Peyer's patch (tissue), 4 donors: Measurements from ENCODE around the gene SPPL3.

Experiments
- POLR2A ChIP-seq, 2 donors: fragments of 450-650 bp; IDR thresholded peaks; one replicate each; pipeline ENCODE4 v1.5.1; 2017; ENCODE audit warnings: antibody characterized with exemption in 2 of 2, mild to moderate bottlenecking in 2 of 2, moderate library complexity in 2 of 2
- TF ChIP-seq, protein P1 (sequence below), 6 experiments: fragments of 450-650 bp in 4 of 6; fragments of 200-600 bp in 2 of 6; sonication (generic) in 1 of 6; IDR thresholded peaks; one replicate each; pipeline ENCODE4 v1.5.1; 2017 to 2019; ENCODE audit warnings: antibody characterized with exemption in 6 of 6, mild to moderate bottlenecking in 3 of 6, moderate library complexity in 1 of 6

DNA sequence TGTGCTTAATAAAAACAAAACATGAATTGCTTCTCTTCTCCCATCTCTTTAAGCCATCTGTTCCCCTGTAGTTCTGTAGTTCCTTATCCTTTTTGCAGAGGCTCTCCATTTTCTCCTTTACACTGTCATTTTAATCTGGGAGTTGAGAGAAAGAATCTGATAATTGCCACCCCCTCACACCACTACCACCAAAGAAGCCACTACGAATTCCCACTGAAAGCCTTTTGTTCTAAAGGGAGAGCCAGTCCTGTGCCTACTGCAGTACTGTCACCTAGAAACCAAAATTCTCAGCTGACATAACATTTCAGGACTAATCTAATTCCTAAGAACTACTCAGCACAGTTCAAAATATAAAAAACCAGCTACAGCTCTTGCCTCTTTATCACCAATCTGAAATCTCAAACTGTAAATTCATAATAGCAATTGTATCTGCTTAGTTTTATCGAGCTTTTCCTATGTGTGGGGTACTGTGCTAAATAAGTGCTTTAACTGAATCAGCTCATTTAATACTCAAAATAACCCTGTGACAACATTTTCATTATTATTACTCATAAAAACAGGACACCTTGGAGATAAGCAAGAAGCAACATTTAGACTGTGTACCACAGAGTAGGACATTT is 72.4 kb downstream of the SPPL3 start:
- no peak for TF ChIP-seq POLR2A (IDR thresholded peaks at IDR 0.05)
- TF ChIP-seq, protein P1, sequence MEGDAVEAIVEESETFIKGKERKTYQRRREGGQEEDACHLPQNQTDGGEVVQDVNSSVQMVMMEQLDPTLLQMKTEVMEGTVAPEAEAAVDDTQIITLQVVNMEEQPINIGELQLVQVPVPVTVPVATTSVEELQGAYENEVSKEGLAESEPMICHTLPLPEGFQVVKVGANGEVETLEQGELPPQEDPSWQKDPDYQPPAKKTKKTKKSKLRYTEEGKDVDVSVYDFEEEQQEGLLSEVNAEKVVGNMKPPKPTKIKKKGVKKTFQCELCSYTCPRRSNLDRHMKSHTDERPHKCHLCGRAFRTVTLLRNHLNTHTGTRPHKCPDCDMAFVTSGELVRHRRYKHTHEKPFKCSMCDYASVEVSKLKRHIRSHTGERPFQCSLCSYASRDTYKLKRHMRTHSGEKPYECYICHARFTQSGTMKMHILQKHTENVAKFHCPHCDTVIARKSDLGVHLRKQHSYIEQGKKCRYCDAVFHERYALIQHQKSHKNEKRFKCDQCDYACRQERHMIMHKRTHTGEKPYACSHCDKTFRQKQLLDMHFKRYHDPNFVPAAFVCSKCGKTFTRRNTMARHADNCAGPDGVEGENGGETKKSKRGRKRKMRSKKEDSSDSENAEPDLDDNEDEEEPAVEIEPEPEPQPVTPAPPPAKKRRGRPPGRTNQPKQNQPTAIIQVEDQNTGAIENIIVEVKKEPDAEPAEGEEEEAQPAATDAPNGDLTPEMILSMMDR (IDR thresholded peaks at IDR 0.05) = no peak
